GM12873 (cell line): ENCODE data around the gene PIM3.

Experiments
- CTCF ChIP-seq: IDR thresholded peaks from 2 replicates; pipeline ENCODE4 v1.5.1; 2012; ENCODE audit warnings: low read depth, mild to moderate bottlenecking, moderate library complexity, low read length, control low read depth; ENCODE audit not compliant: insufficient read depth; ENCODE audit errors: missing control alignments

Gene PIM3

GRCh38 chr22:49951986-49952896 is 8.3 kb upstream of the PIM3 start:
- TF ChIP-seq CTCF: no peak

GRCh38 chr22:49953027-49953679 is 7.4 kb upstream of the PIM3 start:
- TF ChIP-seq CTCF: no peak

GRCh38 chr22:49953680-49954344 is 6.8 kb upstream of the PIM3 start:
- TF ChIP-seq CTCF: no peak

GRCh38 chr22:49954354-49954753 is 6.2 kb upstream of the PIM3 start:
- TF ChIP-seq CTCF: no peak

GRCh38 chr22:49954991-49955580 is 5.5 kb upstream of the PIM3 start:
- no peak for TF ChIP-seq CTCF

GRCh38 chr22:49955581-49956417 is 4.8 kb upstream of the PIM3 start:
- no peak for TF ChIP-seq CTCF

GRCh38 chr22:49956418-49956770 is 4.2 kb upstream of the PIM3 start:
- TF ChIP-seq CTCF: no peak
